Subcutaneous abdominal adipose tissue (tissue), 5 donors: Measurements from ENCODE around the gene CACNA1S.

Experiments used
- H3K27ac ChIP-seq: one replicate; pipeline ENCODE4 v1.7.0; 2013; ENCODE audit warnings: low read depth, mild to moderate bottlenecking, inconsistent platforms, low read length, moderate library complexity
- H3K27me3 ChIP-seq, 5 donors: one replicate each; pipeline ENCODE4 v1.7.0; 2013; ENCODE audit warnings: low read length in 5 of 5, inconsistent platforms in 1 of 5; ENCODE audit not compliant: control insufficient read depth in 5 of 5, insufficient read depth in 4 of 5
- H3K36me3 ChIP-seq, 5 donors: one replicate each; pipeline ENCODE4 v1.7.0; 2013; ENCODE audit warnings: low read length in 5 of 5; ENCODE audit not compliant: control insufficient read depth in 5 of 5, insufficient read depth in 5 of 5
- H3K4me1 ChIP-seq, 5 donors: one replicate each; pipeline ENCODE4 v1.7.0; 2013; ENCODE audit warnings: low read length in 5 of 5, mild to moderate bottlenecking in 3 of 5, moderate library complexity in 1 of 5; ENCODE audit not compliant: control insufficient read depth in 5 of 5, insufficient read depth in 5 of 5
- H3K4me3 ChIP-seq, 5 donors: one replicate each; pipeline ENCODE4 v1.7.0; 2013; ENCODE audit warnings: low read length in 5 of 5, low read depth in 1 of 5
- H3K9ac ChIP-seq, 5 donors: one replicate each; pipeline ENCODE4 v1.7.0; 2013; ENCODE audit warnings: low read length in 5 of 5, mild to moderate bottlenecking in 4 of 5, moderate library complexity in 3 of 5
- H3K9me3 ChIP-seq, 5 donors: one replicate each; pipeline ENCODE4 v1.7.0; 2013; ENCODE audit warnings: low read length in 5 of 5; ENCODE audit not compliant: control insufficient read depth in 5 of 5
- donor health status: healthy.
- donor health status: healthy.
- donor health status: healthy.
- donor health status: healthy.
- donor health status: healthy.

The CACNA1S gene

DNA sequence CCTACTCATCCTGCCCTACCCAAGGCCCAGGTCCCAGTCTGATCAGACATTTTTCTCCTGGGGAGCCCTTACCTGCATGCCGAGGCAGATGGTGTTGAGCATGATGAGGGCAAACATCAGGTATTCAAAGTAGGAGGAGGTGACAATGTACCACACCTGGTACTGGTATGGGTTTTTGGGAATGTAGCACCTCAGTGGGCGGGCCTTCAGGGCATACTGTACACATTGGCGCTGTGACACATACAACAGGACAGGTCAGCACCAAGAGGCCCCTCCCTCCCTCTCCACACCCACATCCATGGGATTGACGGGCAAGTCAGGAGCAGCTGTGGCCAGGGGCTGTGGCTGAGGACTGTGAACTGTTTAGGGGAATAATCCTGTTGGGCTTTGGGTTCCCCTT lies 51.6 kb downstream of the CACNA1S start:
- H3K4me3 ChIP-seq = no peak overlapping the region
- no peaks in the 10 kb centered on the region for H3K9me3 ChIP-seq
- H3K36me3 ChIP-seq = no peaks in the 10 kb centered on the region
- no peak overlapping the region for H3K27ac ChIP-seq
- H3K9ac ChIP-seq = no peak overlapping the region
- peaks cover 0 to 5% (median 0%) of the 10 kb centered on the region in 5 donors for H3K27me3 ChIP-seq
- H3K4me1 ChIP-seq = peaks cover 0 to 3% (median 0%) of the 10 kb centered on the region in 5 donors

DNA sequence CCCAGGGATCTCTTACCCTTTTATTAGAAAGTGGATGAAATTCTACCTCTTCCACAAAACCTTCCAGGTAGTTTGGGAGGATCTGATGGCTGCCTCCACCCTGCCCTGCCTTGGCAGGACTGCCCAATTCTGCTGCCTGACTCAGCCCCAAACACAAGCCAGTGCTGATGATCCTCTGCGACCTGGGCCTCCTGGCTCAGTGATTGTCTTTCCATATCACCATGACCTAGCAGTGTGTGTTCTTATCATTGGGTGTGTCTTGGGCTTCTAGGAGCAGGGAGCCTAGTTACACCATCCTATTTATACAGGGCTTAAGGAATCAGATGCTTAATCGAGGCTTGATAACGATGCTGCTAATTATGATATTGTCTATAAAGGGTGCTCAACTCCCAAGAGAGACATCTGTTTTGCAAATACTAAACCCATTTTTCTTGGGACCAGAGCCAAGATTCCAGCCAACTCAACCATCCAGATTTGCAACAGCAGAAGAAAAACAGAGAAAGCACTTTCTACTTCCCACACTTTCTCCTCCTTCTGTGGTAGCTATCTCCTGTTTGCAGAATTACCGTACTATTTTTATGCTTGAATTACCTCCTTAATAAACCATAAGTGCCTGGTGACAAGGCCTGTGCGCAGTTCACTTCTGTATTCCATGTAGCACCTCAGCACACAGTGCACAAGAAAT lies 52.2 kb downstream of the CACNA1S start:
- peaks cover 0 to 3% (median 0%) of the 10 kb centered on the region in 5 donors for H3K4me1 ChIP-seq
- H3K9me3 ChIP-seq = no peaks in the 10 kb centered on the region
- H3K9ac ChIP-seq = no peak overlapping the region
- no peak overlapping the region for H3K27ac ChIP-seq
- peaks cover 0 to 5% (median 0%) of the 10 kb centered on the region in 5 donors for H3K27me3 ChIP-seq
- H3K4me3 ChIP-seq = no peak overlapping the region
- H3K36me3 ChIP-seq = no peaks in the 10 kb centered on the region

DNA sequence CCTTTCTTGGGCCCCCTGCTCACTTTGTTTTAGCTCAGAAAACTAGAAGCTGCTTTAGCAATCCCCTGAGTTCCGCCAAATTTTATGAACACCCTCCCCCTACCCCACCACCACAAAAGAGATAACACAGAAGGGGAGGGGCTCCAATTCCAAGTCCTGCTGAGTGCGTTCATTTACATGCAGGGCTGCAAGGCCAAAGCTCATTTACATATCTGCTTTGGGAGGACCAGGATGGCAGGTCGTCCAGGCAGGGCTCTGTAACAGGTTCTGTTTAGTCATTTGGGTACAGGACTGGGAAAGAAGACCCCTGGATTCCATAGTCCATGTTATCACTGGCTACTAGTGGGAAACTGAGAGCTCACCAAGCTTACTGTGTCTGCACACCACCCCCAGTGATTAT lies 52.8 kb downstream of the CACNA1S start:
- Histone ChIP-seq H3K9me3 (no peaks in the 10 kb centered on the region), H3K9ac (no peak overlapping the region), H3K27ac (no peak overlapping the region), H3K27me3 (peaks cover 0 to 5% (median 0%) of the 10 kb centered on the region in 5 donors), H3K4me1 (peaks cover 0 to 3% (median 0%) of the 10 kb centered on the region in 5 donors), H3K36me3 (no peaks in the 10 kb centered on the region), H3K4me3 (no peak overlapping the region)

DNA sequence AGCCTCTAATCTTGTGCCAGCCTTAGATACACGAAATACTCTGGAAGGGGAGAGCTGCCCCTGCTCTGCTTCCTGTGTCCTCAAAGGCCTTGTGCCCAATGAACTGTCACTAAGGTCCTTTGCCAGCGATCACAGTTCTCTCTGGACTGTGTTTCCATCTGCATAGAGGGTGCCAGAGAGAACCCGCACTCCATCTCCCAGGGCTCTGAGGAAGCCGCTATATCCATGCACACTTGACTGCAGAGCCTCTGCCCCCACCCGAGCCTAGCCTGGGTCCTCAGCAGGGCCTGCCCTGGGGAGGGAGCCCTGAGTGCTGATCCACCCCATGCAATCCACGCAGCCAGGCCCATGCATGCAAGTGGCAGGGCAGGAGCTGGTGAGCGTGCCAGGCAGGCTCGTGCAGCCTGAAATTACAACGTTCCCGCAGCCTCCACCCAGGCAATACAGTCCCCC lies 58.1 kb downstream of the CACNA1S start:
- no peak overlapping the region for H3K27ac ChIP-seq
- H3K36me3 ChIP-seq = no peaks in the 10 kb centered on the region

DNA sequence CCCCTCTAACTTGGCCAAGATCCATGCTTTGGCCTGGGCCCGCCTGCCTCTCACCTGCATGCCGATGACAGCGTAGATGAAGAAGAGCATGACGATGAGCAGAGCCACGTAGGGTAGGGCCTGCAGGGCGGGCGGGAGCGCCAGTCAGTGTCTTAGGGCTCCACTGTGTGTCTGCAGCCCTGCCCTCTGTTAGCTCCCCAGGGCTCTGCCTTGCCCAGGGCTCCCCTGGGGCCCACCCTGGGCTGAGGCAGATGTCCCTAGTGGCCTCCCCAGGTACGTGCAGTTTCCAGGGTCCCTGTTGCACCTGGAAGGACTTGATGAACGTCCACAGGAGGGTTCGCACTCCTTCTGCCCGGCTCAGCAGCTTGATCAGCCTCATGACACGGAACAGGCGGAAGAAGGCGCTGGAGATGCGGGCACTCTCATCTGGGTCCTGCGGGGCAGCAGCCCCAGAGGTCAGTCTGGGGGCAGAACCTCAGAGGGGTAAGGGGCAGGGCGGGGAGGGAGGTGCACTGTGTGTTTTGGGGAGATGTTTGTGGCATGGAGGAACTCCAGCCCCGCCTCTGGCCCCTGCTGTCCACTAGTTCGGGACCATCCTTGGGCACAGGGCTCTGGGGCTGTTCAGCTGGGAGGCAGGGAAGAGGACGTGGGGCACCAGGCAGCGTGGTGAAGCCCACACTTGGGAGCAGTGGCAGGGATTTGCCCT lies 58.9 kb downstream of the CACNA1S start:
- Histone ChIP-seq H3K9me3 (no peaks in the 10 kb centered on the region), H3K27ac (no peak overlapping the region), H3K9ac (no peak overlapping the region), H3K36me3 (no peaks in the 10 kb centered on the region), H3K4me1 (peaks cover 0 to 3% (median 0%) of the 10 kb centered on the region in 5 donors), H3K4me3 (no peak overlapping the region), H3K27me3 (peaks cover 3 to 19% (median 13%) of the 10 kb centered on the region in 5 donors)

More for the DNA sequence above, 58.1 kb downstream of the CACNA1S start:
- no peak overlapping the region for H3K9ac ChIP-seq
- H3K27me3 ChIP-seq = peaks cover 0 to 14% (median 13%) of the 10 kb centered on the region in 5 donors
- no peaks in the 10 kb centered on the region for H3K9me3 ChIP-seq
- H3K4me1 ChIP-seq = peaks cover 0 to 3% (median 0%) of the 10 kb centered on the region in 5 donors
- H3K4me3 ChIP-seq = no peak overlapping the region

DNA sequence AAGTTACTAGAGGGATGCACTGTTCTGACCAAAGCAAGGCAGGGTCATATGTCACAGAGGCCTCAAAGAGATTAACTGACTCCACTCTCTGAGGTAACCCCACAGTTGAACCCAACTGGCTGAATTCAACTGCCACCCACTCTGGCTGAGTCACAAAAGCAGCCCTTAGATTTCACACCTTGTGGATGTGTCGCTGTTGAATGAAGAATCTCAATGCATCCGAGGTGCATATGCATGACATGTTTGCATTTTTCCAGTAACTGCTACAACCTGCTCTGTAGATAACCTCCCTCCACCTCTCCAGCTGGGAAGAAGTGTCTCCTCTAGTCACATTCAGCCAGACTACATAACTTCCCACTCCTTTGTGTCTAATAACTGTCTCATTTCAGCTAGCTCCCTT lies 60.8 kb downstream of the CACNA1S start:
- Histone ChIP-seq H3K27ac (no peak overlapping the region), H3K9me3 (no peaks in the 10 kb centered on the region), H3K4me1 (peaks cover 0 to 3% (median 0%) of the 10 kb centered on the region in 5 donors), H3K4me3 (no peak overlapping the region), H3K36me3 (no peaks in the 10 kb centered on the region), H3K27me3 (peaks cover 7 to 22% (median 14%) of the 10 kb centered on the region in 5 donors), H3K9ac (no peak overlapping the region)

DNA sequence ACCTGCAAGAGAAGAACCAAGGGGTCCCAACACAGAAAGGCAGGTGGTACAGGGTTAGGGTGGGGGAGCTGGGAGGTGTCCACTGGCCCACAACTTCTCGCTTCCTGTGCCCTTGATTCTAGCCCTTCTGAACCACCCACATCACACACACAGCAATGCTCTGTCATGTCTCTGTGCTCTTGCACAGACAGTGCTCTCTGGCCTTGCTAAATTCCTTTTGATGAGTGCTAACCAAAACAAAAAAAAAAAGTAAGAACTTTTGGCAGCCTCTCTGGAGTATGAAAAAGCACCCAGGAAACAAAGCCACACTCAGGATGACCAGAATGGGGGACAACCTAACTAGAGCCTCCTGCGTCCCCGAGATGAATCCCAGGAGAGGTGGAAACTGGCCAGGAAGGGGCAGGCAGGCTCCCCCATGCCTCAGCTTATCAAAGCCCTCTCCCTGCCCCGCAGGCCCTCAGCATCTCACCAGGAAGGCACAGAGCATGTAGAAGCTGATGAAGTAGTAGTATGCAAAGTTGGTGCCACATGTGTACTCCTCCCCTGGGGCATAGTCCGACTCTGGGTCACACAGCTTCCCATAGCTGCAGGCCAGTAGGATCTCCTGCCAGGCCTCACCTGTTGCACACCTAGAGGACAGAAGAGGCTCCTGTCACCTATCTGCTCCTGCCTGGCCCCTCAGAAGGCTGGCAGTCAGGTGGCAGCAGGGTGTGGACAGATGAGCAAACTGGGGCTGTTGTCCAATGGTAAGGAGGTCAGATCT lies 61.5 kb downstream of the CACNA1S start:
- Histone ChIP-seq H3K4me3 (no peak overlapping the region), H3K9me3 (no peaks in the 10 kb centered on the region), H3K36me3 (no peaks in the 10 kb centered on the region), H3K27ac (no peak overlapping the region), H3K9ac (no peak overlapping the region), H3K4me1 (no peaks in the 10 kb centered on the region), H3K27me3 (peaks cover 7 to 22% (median 14%) of the 10 kb centered on the region in 5 donors)

DNA sequence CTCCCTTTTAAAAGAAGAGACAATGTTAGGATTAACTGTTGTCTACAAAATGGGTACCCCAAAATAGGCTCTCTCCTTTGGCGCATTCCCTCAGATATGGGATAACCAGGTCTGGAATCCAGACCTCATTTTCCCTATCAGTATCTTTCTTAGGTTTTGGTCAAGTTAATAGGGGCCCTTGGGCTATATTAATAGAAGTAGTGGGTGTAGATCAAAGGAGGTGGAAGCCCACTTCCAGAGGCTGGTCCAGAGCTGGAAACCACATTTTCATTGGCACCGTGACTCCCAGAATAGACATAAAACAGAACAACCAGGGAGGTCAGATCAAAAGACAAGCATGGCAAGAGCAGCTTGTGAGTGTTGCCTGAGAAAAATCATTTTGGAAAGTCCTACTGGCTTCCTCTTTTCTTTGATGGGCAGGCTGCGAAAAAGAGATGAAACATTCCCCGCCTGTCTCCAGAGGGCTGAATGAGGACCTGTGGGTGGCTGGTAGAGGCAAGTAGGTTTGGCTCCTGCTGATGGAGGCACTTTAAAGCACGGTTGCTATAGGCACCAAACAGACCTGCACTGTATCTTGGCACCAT lies 62.9 kb downstream of the CACNA1S start:
- no peaks in the 10 kb centered on the region for H3K9me3 ChIP-seq
- no peak overlapping the region for H3K4me3 ChIP-seq
- H3K27me3 ChIP-seq = peaks cover 7 to 22% (median 14%) of the 10 kb centered on the region in 5 donors
- no peaks in the 10 kb centered on the region for H3K4me1 ChIP-seq
- H3K27ac ChIP-seq = no peak overlapping the region
- no peaks in the 10 kb centered on the region for H3K36me3 ChIP-seq
- no peak overlapping the region for H3K9ac ChIP-seq

DNA sequence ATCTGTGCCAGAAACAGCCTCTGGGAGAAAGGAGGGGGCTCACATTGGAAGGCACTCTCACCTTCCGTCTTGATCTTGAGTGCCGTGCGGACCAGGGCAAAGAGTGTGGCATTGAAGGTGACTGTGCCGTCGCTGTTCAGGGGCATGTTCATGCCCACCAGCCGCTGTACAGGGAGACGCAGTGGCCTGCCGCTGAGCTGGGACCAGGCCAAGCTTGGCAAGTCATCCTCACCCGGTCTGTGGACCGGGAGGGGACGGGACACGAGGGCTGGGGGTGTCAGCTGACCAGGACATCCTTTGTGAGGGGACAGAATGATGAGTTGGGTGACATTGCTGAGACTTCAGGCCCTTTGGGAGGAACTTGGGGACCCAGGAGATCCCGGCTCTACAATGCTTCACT lies 63.7 kb downstream of the CACNA1S start:
- no peaks in the 10 kb centered on the region for H3K4me1 ChIP-seq
- peaks cover 6 to 17% (median 15%) of the 10 kb centered on the region in 5 donors for H3K27me3 ChIP-seq
- no peak overlapping the region for H3K4me3 ChIP-seq
- no peaks in the 10 kb centered on the region for H3K36me3 ChIP-seq
- no peak overlapping the region for H3K9ac ChIP-seq
- no peak overlapping the region for H3K27ac ChIP-seq
- no peaks in the 10 kb centered on the region for H3K9me3 ChIP-seq
